Esophagus (tissue), 2 donors: Measurements from ENCODE around the gene GALNT1. TPM values are rescaled to one million over a fixed set of nuclear protein-coding genes. Genes with fewer than 3 reads are reported as not detected.

Experiments used
- H3K27ac ChIP-seq, 2 donors: one replicate each; pipeline ENCODE4 v1.5.1; 2013; ENCODE audit warnings: low read depth in 2 of 2, mild to moderate bottlenecking in 2 of 2, inconsistent platforms in 1 of 2, low read length in 1 of 2, moderate library complexity in 1 of 2
- H3K27me3 ChIP-seq, 2 donors: one replicate each; pipeline ENCODE4 v1.6.1; 2013; ENCODE audit warnings: low read length in 2 of 2, control low read depth in 1 of 2, mild to moderate bottlenecking in 1 of 2; ENCODE audit not compliant: insufficient read depth in 2 of 2, control insufficient read depth in 1 of 2
- H3K36me3 ChIP-seq, 2 donors: one replicate each; pipeline ENCODE4 v1.6.1; 2013; ENCODE audit warnings: low read length in 1 of 2; ENCODE audit not compliant: control insufficient read depth in 2 of 2, insufficient read depth in 2 of 2
- H3K4me1 ChIP-seq, 2 donors: one replicate each; pipeline ENCODE4 v1.6.1; 2013; ENCODE audit warnings: low read length in 1 of 2; ENCODE audit not compliant: control insufficient read depth in 2 of 2, insufficient read depth in 2 of 2
- H3K4me3 ChIP-seq, 2 donors: one replicate each; pipeline ENCODE4 v1.5.1; 2013; ENCODE audit warnings: low read length in 2 of 2, mild to moderate bottlenecking in 2 of 2, low read depth in 1 of 2, moderate library complexity in 1 of 2
- H3K9me3 ChIP-seq, 2 donors: one replicate each; pipeline ENCODE4 v1.6.1; 2013; ENCODE audit warnings: mild to moderate bottlenecking in 2 of 2, low read depth in 1 of 2, low read length in 1 of 2, moderate library complexity in 1 of 2; ENCODE audit not compliant: control insufficient read depth in 2 of 2, insufficient read depth in 1 of 2
- WGBS, 2 donors: extraction: QIAGEN DNeasy Blood & Tissue Kit; methylation state at CpG; one replicate each; pipeline ENCODE4 v1.1.7; 2013; 5-methylcytosine and 5-hydroxymethylcytosine counted together
- polyA plus RNA-seq, 2 donors: library from polyadenylated mRNA; stranded (reverse); fragments of 200-250 nt; gene quantifications; one replicate each; pipeline ENCODE4 v1.2.3, GENCODE V29; 2013
- donor health status: healthy with polysubstance abuse.
- donor health status: Bipolar disorder and iron deficiency.

The GALNT1 gene
- polyA plus RNA-seq, 2 donors, result 37.5 to 37.7 TPM

- H3K4me1 ChIP-seq, result no peaks in the 10 kb centered on the region
- H3K27ac ChIP-seq, result no peak overlapping the region
- 93 to 95% methylated on average over 4 of the region's 4 CpGs for WGBS, 2 donors
- no peak overlapping the region for H3K4me3 ChIP-seq
- H3K36me3 ChIP-seq, result peaks cover 0 to 4% of the 10 kb centered on the region in 2 donors
- H3K27me3 ChIP-seq, result no peaks in the 10 kb centered on the region
- H3K9me3 ChIP-seq, result no peaks in the 10 kb centered on the region
These were observed 61.3 kb downstream of the GALNT1 start for GRCh38 chr18:35642802-35643201.

GRCh38 chr18:35646449-35646848, 64.9 kb downstream of the GALNT1 start:
- no peaks in the 10 kb centered on the region for H3K9me3 ChIP-seq
- no peak overlapping the region for H3K4me3 ChIP-seq
- no peak overlapping the region for H3K27ac ChIP-seq
- no peaks in the 10 kb centered on the region for H3K4me1 ChIP-seq
- peaks cover 0 to 4% of the 10 kb centered on the region in 2 donors for H3K36me3 ChIP-seq
- no peaks in the 10 kb centered on the region for H3K27me3 ChIP-seq

GRCh38 chr18:35653392-35654135, 72.0 kb downstream of the GALNT1 start:
- Histone ChIP-seq H3K4me1 (no peaks in the 10 kb centered on the region), H3K4me3 (no peak overlapping the region), H3K9me3 (no peaks in the 10 kb centered on the region), H3K27ac (no peak overlapping the region), H3K36me3 (peaks cover 0 to 4% of the 10 kb centered on the region in 2 donors), H3K27me3 (no peaks in the 10 kb centered on the region)
- WGBS, 2 donors, result 76 to 80% methylated on average over 4 of the region's 4 CpGs

GRCh38 chr18:35658112-35658511, 76.6 kb downstream of the GALNT1 start:
- no peaks in the 10 kb centered on the region for H3K9me3 ChIP-seq
- peaks cover 0 to 4% of the 10 kb centered on the region in 2 donors for H3K36me3 ChIP-seq
- WGBS, 2 donors, result 93 to 96% methylated on average over 4 of the region's 4 CpGs
- H3K4me3 ChIP-seq, result no peak overlapping the region
- no peaks in the 10 kb centered on the region for H3K27me3 ChIP-seq
- H3K4me1 ChIP-seq, result no peaks in the 10 kb centered on the region
- H3K27ac ChIP-seq, result no peak overlapping the region

GRCh38 chr18:35661483-35662146, 80.1 kb downstream of the GALNT1 start:
- H3K36me3 ChIP-seq, result peaks cover 0 to 2% of the 10 kb centered on the region in 2 donors
- H3K27me3 ChIP-seq, result no peaks in the 10 kb centered on the region
- no peaks in the 10 kb centered on the region for H3K4me1 ChIP-seq
- H3K27ac ChIP-seq, result no peak overlapping the region
- no peak overlapping the region for H3K4me3 ChIP-seq
- H3K9me3 ChIP-seq, result no peaks in the 10 kb centered on the region
- WGBS, 2 donors, result 59 to 62% methylated on average over 5 of the region's 5 CpGs

- Histone ChIP-seq H3K4me3 (no peak overlapping the region), H3K9me3 (no peaks in the 10 kb centered on the region), H3K27ac (no peak overlapping the region), H3K36me3 (peaks cover 0 to 2% of the 10 kb centered on the region in 2 donors), H3K4me1 (no peaks in the 10 kb centered on the region), H3K27me3 (no peaks in the 10 kb centered on the region)
- 69 to 73% methylated on average over 3 of the region's 3 CpGs for WGBS, 2 donors
These were observed 80.9 kb downstream of the GALNT1 start for GRCh38 chr18:35662293-35663062.

- H3K4me3 ChIP-seq, result no peak overlapping the region
- no peaks in the 10 kb centered on the region for H3K27me3 ChIP-seq
- no peak overlapping the region for H3K27ac ChIP-seq
- H3K36me3 ChIP-seq, result peaks cover 0 to 4% of the 10 kb centered on the region in 2 donors
- 58 to 71% methylated on average over 1 of the region's 1 CpG for WGBS, 2 donors
- H3K4me1 ChIP-seq, result no peaks in the 10 kb centered on the region
- no peaks in the 10 kb centered on the region for H3K9me3 ChIP-seq
These were observed 90.5 kb downstream of the GALNT1 start for GRCh38 chr18:35671966-35672603.

- WGBS, 2 donors, result 79 to 96% methylated on average over 1 of the region's 1 CpG
These were observed 91.4 kb downstream of the GALNT1 start for GRCh38 chr18:35672897-35673296.

GRCh38 chr18:35673682-35674081, 92.1 kb downstream of the GALNT1 start:
- peaks cover 0 to 4% of the 10 kb centered on the region in 2 donors for H3K36me3 ChIP-seq
- no peaks in the 10 kb centered on the region for H3K9me3 ChIP-seq
- H3K4me3 ChIP-seq, result no peak overlapping the region
- H3K4me1 ChIP-seq, result no peaks in the 10 kb centered on the region
- 95 to 97% methylated on average over 1 of the region's 1 CpG for WGBS, 2 donors
- H3K27ac ChIP-seq, result no peak overlapping the region
- H3K27me3 ChIP-seq, result no peaks in the 10 kb centered on the region

More at GRCh38 chr18:35672897-35673296, 91.4 kb downstream of the GALNT1 start:
- H3K4me1 ChIP-seq, result no peaks in the 10 kb centered on the region
- H3K36me3 ChIP-seq, result peaks cover 0 to 4% of the 10 kb centered on the region in 2 donors
- H3K27ac ChIP-seq, result no peak overlapping the region
- no peak overlapping the region for H3K4me3 ChIP-seq
- H3K27me3 ChIP-seq, result no peaks in the 10 kb centered on the region
- no peaks in the 10 kb centered on the region for H3K9me3 ChIP-seq
